Ovary (tissue), 3 donors: ENCODE data around the gene UTRN.

Source experiments
- POLR2A ChIP-seq: fragments of 450-650 bp; IDR thresholded peaks from one replicate; pipeline ENCODE4 v1.6.1; 2017; ENCODE audit warnings: antibody characterized with exemption, mild to moderate bottlenecking, moderate library complexity
- TF ChIP-seq, protein P1 (sequence below), 3 donors: fragments of 450-650 bp in 2 of 3; fragments of 200-600 bp in 1 of 3; IDR thresholded peaks; one replicate each; pipeline versions ENCODE4 v1.5.1 to v1.8.0; 2016 to 2022; ENCODE audit warnings: antibody characterized with exemption in 3 of 3, mild to moderate bottlenecking in 1 of 3
- donor health status: DM: no; HTN: no; CAD: no.

DNA sequence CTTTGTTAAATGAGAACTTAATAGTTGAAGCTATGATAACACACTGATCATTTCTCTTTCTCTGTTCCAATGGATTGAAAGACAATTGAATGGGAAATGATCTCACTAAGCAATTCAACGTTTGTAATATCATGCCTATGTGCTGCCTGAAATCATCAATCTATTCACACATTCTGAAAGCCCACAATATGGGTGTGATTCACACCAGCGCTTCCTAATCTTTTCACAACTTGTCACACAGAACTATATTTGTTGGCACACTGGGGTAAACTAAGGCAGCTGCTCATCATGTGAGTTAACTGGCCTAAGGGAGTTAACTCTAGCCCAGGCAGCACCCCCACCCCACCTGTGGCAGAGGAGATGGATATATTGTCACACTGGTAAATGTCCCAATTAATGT lies 37.1 kb upstream of the UTRN start:
- TF ChIP-seq, protein P1, sequence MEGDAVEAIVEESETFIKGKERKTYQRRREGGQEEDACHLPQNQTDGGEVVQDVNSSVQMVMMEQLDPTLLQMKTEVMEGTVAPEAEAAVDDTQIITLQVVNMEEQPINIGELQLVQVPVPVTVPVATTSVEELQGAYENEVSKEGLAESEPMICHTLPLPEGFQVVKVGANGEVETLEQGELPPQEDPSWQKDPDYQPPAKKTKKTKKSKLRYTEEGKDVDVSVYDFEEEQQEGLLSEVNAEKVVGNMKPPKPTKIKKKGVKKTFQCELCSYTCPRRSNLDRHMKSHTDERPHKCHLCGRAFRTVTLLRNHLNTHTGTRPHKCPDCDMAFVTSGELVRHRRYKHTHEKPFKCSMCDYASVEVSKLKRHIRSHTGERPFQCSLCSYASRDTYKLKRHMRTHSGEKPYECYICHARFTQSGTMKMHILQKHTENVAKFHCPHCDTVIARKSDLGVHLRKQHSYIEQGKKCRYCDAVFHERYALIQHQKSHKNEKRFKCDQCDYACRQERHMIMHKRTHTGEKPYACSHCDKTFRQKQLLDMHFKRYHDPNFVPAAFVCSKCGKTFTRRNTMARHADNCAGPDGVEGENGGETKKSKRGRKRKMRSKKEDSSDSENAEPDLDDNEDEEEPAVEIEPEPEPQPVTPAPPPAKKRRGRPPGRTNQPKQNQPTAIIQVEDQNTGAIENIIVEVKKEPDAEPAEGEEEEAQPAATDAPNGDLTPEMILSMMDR (IDR thresholded peaks at IDR 0.05), result no peak
- no peak for TF ChIP-seq POLR2A
